Naive thymus-derived CD4-positive, alpha-beta T cell (primary cell): ENCODE data around the gene PRRC2B. TPM values are rescaled to one million over a fixed set of nuclear protein-coding genes. Genes with fewer than 3 reads are reported as not detected.
"Not testable (repeated sequence)": the region's sequence is repeated elsewhere in the genome, so short reads cannot be mapped to it uniquely, and the experiment has no call there.

Source experiments
- ATAC-seq: fragments of 150-1000 bp; cut with Tn5 transposase; 2 replicates; pipeline ENCODE4 v1.10.0; 2021; ENCODE audit warnings: mild to moderate bottlenecking, moderate library complexity
- CTCF ChIA-PET: fragments of 350-600 bp; sonication (Branson Sonifier 250); formaldehyde crosslinking; loops from one replicate; lab custom pipeline; 2021; ENCODE audit warnings: antibody characterized with exemption; lab: Charles Lee
- POLR2A ChIA-PET: fragments of 350-600 bp; sonication (Branson Sonifier 250); formaldehyde crosslinking; loops from one replicate; lab custom pipeline; 2021; ENCODE audit warnings: antibody characterized with exemption, inconsistent platforms; lab: Charles Lee
- DNase-seq, 9 donors: peaks; one replicate each; pipeline versions ENCODE4 v3.0.0 to v3.0.0-alpha.2; 2020 to 2022; ENCODE audit warnings: mixed read lengths in 1 of 9
- H3K27ac ChIP-seq: one replicate; pipeline ENCODE4 v1.7.0; 2013; ENCODE audit warnings: mild to moderate bottlenecking, low read depth, low read length, moderate library complexity
- H3K27me3 ChIP-seq, 2 donors: one replicate each; pipeline ENCODE4 v1.7.0; 2013; ENCODE audit warnings: low read length in 2 of 2, mild to moderate bottlenecking in 2 of 2, moderate library complexity in 2 of 2; ENCODE audit not compliant: control insufficient read depth in 2 of 2, insufficient read depth in 2 of 2
- H3K36me3 ChIP-seq, 3 experiments: 1 replicate in 2 of 3; 2 replicates in 1 of 3; pipeline ENCODE4 v1.7.0; 2013; ENCODE audit warnings: low read length in 3 of 3, mild to moderate bottlenecking in 3 of 3, moderate library complexity in 1 of 3; ENCODE audit not compliant: insufficient read depth in 3 of 3, control insufficient read depth in 2 of 3
- H3K4me1 ChIP-seq, 2 donors: one replicate each; pipeline ENCODE4 v1.7.0; 2013; ENCODE audit warnings: low read length in 2 of 2, mild to moderate bottlenecking in 2 of 2, moderate library complexity in 1 of 2; ENCODE audit not compliant: control insufficient read depth in 2 of 2, insufficient read depth in 2 of 2
- H3K4me3 ChIP-seq: 2 replicates; pipeline ENCODE4 v1.7.0; 2013; ENCODE audit warnings: mild to moderate bottlenecking, low read length
- H3K9me3 ChIP-seq, 3 experiments: 1 replicate in 2 of 3; 2 replicates in 1 of 3; pipeline ENCODE4 v1.7.0; 2013; ENCODE audit warnings: low read length in 3 of 3; ENCODE audit not compliant: control insufficient read depth in 2 of 3
- H3K27ac Mint-ChIP-seq, 9 donors: one replicate each; pipeline ENCODE4 v1.8.0; 2020 to 2022; ENCODE audit warnings: mixed read lengths in 9 of 9, mild to moderate bottlenecking in 8 of 9, moderate library complexity in 5 of 9, inconsistent platforms in 2 of 9
- H3K27me3 Mint-ChIP-seq, 5 donors: one replicate each; pipeline ENCODE4 v1.8.0; 2021 to 2022; ENCODE audit warnings: mixed read lengths in 5 of 5, mild to moderate bottlenecking in 1 of 5
- H3K36me3 Mint-ChIP-seq, 5 donors: one replicate each; pipeline ENCODE4 v1.8.0; 2020 to 2022; ENCODE audit warnings: mixed read lengths in 5 of 5, mild to moderate bottlenecking in 3 of 5, inconsistent platforms in 1 of 5
- H3K4me1 Mint-ChIP-seq, 7 donors: one replicate each; pipeline ENCODE4 v1.8.0; 2020 to 2022; ENCODE audit warnings: mixed read lengths in 7 of 7, mild to moderate bottlenecking in 3 of 7, inconsistent platforms in 1 of 7
- H3K4me3 Mint-ChIP-seq, 10 donors: one replicate each; pipeline ENCODE4 v1.8.0; 2020 to 2022; ENCODE audit warnings: mild to moderate bottlenecking in 10 of 10, mixed read lengths in 10 of 10, moderate library complexity in 6 of 10, inconsistent platforms in 2 of 10
- H3K9me3 Mint-ChIP-seq, 11 donors: one replicate each; pipeline ENCODE4 v1.8.0; 2020 to 2022; ENCODE audit warnings: mixed read lengths in 11 of 11, mild to moderate bottlenecking in 4 of 11, inconsistent platforms in 1 of 11, moderate library complexity in 1 of 11
- intact Hi-C, 2 donors: fragments of 100-400 bp; cut with micrococcal nuclease; formaldehyde crosslinking; loops; one replicate each; pipeline ENCODE4 v1.15.1; 2023
- polyA plus RNA-seq, 2 donors: library from polyadenylated mRNA; unstranded; fragments of 300-500 nt; fragmentation: Illumina TruSeq; gene quantifications; one replicate each; pipeline ENCODE4 v1.2.3, GENCODE V29; 2021
- total RNA-seq, 6 experiments: library from RNA in 5 of 6; stranded (reverse) in 5 of 6; gene quantifications; 1 replicate in 5 of 6; 2 replicates in 1 of 6; pipeline ENCODE4 v1.2.3 and lab custom pipeline; 2021 to 2026

The PRRC2B gene
- total and polyA plus RNA-seq, 7 experiments from 2014 or later = 29.8 to 382 (median 227) TPM

GRCh38 chr9:131469356-131469755, 75.5 kb downstream of the PRRC2B start:
- ATAC-seq = no peak
- Mint-ChIP-seq H3K9me3 (no peaks in the 10 kb centered on the region), H3K36me3 (peaks cover 17 to 68% (median 45%) of the 10 kb centered on the region in 5 donors), H3K27me3 (no peaks in the 10 kb centered on the region), H3K4me1 (peaks cover 3 to 15% (median 6%) of the 10 kb centered on the region in 7 donors), H3K27ac (peak overlapping the region in 5 of 9 donors; percentile 22 to 76 (median 54)), H3K4me3 (no peak overlapping the region)
- H3K4me3 ChIP-seq = no peak overlapping the region
- peaks cover 34 to 95% (median 38%) of the 10 kb centered on the region in 3 experiments for H3K36me3 ChIP-seq
- CTCF ChIA-PET = interaction anchor here (0.6 kb wide), 1 partner anchor 27 kb away, joined by 3 read pairs; no protein-coding TSS in a partner anchor
- H3K4me1 ChIP-seq = no peaks in the 10 kb centered on the region
- no peaks in the 10 kb centered on the region for H3K27me3 ChIP-seq
- no peak overlapping the region for H3K27ac ChIP-seq
- no peaks in the 10 kb centered on the region for H3K9me3 ChIP-seq
- POLR2A ChIA-PET = no interaction called here
- DNase-seq = no peak
- intact Hi-C loops = no loop called here

- intact Hi-C loops = loop anchor here in 1 of 2 donors (5.0 kb wide), 1 partner anchor 98 kb away; no protein-coding TSS in a partner anchor
- Histone ChIP-seq H3K36me3 (peaks cover 34 to 95% (median 43%) of the 10 kb centered on the region in 3 experiments), H3K4me1 (no peaks in the 10 kb centered on the region), H3K9me3 (no peaks in the 10 kb centered on the region), H3K4me3 (no peak overlapping the region), H3K27ac (no peak overlapping the region), H3K27me3 (no peaks in the 10 kb centered on the region)
- peaks cover 23 to 72% (median 48%) of the 10 kb centered on the region in 5 donors for H3K36me3 Mint-ChIP-seq
- H3K27ac Mint-ChIP-seq = peak overlapping the region in 7 of 9 donors; percentile 16 to 76 (median 54)
- ChIA-PET POLR2A (no interaction called here), CTCF (interaction anchor here (0.7 kb wide), 1 partner anchor 53 kb away, joined by 3 read pairs; no protein-coding TSS in a partner anchor)
- DNase-seq (no peak), ATAC-seq (no peak)
- H3K4me3 Mint-ChIP-seq = peak overlapping the region in 2 of 10 donors; percentile 23 to 26
- H3K9me3 Mint-ChIP-seq = no peaks in the 10 kb centered on the region
- no peaks in the 10 kb centered on the region for H3K27me3 Mint-ChIP-seq
- peaks cover 3 to 15% (median 6%) of the 10 kb centered on the region in 7 donors for H3K4me1 Mint-ChIP-seq
Measured at GRCh38 chr9:131469951-131470350, 76.1 kb downstream of the PRRC2B start.

GRCh38 chr9:131470581-131470991, 76.7 kb downstream of the PRRC2B start:
- Histone ChIP-seq H3K36me3 (peaks cover 30 to 95% (median 41%) of the 10 kb centered on the region in 3 experiments), H3K27me3 (no peaks in the 10 kb centered on the region), H3K4me1 (no peaks in the 10 kb centered on the region), H3K4me3 (no peak overlapping the region), H3K9me3 (no peaks in the 10 kb centered on the region), H3K27ac (no peak overlapping the region)
- Mint-ChIP-seq H3K27me3 (no peaks in the 10 kb centered on the region), H3K27ac (peak overlapping the region in 2 of 9 donors; percentile 27 to 55), H3K4me1 (peaks cover 3 to 16% (median 6%) of the 10 kb centered on the region in 7 donors), H3K9me3 (no peaks in the 10 kb centered on the region), H3K36me3 (peaks cover 20 to 70% (median 43%) of the 10 kb centered on the region in 5 donors), H3K4me3 (no peak overlapping the region)
- ChIA-PET POLR2A (no interaction called here), CTCF (interaction anchor here (0.7 kb wide), 1 partner anchor 53 kb away, joined by 3 read pairs; no protein-coding TSS in a partner anchor)
- no peak for ATAC-seq
- no peak for DNase-seq
- intact Hi-C loops = loop anchor here in 1 of 2 donors (5.0 kb wide), 1 partner anchor 98 kb away; no protein-coding TSS in a partner anchor

- H3K9me3 Mint-ChIP-seq, POLR2A ChIA-PET, H3K27ac ChIP-seq, H3K4me3 Mint-ChIP-seq, ATAC-seq, H3K27me3 Mint-ChIP-seq, H3K4me3 ChIP-seq, H3K27me3 ChIP-seq, DNase-seq, H3K9me3 ChIP-seq, H3K4me1 ChIP-seq: not testable (repeated sequence)
- H3K4me1 Mint-ChIP-seq = peaks cover 3 to 16% (median 6%) of the 10 kb centered on the region in 7 donors
- CTCF ChIA-PET = interaction anchor here (0.9 kb wide), 1 partner anchor 122 kb away, joined by 3 read pairs; no protein-coding TSS in a partner anchor
- H3K36me3 Mint-ChIP-seq = peaks cover 20 to 65% (median 42%) of the 10 kb centered on the region in 5 donors
- intact Hi-C loops = loop anchor here in 1 of 2 donors (5.0 kb wide), 1 partner anchor 100 kb away; no protein-coding TSS in a partner anchor
- H3K27ac Mint-ChIP-seq = peak overlapping the region in 1 of 9 donors; percentile 20
- peaks cover 20 to 96% (median 54%) of the 10 kb centered on the region in 3 experiments for H3K36me3 ChIP-seq
Measured at GRCh38 chr9:131472085-131472484, 78.2 kb downstream of the PRRC2B start.

GRCh38 chr9:131473198-131473885, 79.5 kb downstream of the PRRC2B start:
- Histone ChIP-seq H3K36me3 (peaks cover 12 to 97% (median 53%) of the 10 kb centered on the region in 3 experiments), H3K27ac (no peak overlapping the region), H3K4me1 (no peaks in the 10 kb centered on the region), H3K9me3 (no peaks in the 10 kb centered on the region), H3K27me3 (no peaks in the 10 kb centered on the region), H3K4me3 (no peak overlapping the region)
- H3K4me3 Mint-ChIP-seq = no peak overlapping the region
- peak overlapping the region in 5 of 9 donors; percentile 49 to 73 (median 53) for H3K27ac Mint-ChIP-seq
- no peaks in the 10 kb centered on the region for H3K9me3 Mint-ChIP-seq
- ChIA-PET POLR2A (no interaction called here), CTCF (interaction anchor here (1.1 kb wide), 1 partner anchor 122 kb away, joined by 4 read pairs; no protein-coding TSS in a partner anchor)
- no peak for DNase-seq
- H3K4me1 Mint-ChIP-seq = peaks cover 5 to 16% (median 8%) of the 10 kb centered on the region in 7 donors
- ATAC-seq = no peak
- H3K27me3 Mint-ChIP-seq = no peaks in the 10 kb centered on the region
- H3K36me3 Mint-ChIP-seq = peaks cover 20 to 57% (median 38%) of the 10 kb centered on the region in 5 donors
- intact Hi-C loops = loop anchor here in 1 of 2 donors (5.0 kb wide), 1 partner anchor 101 kb away; no protein-coding TSS in a partner anchor

- Mint-ChIP-seq H3K4me1 (peaks cover 5 to 16% (median 8%) of the 10 kb centered on the region in 7 donors), H3K9me3 (no peaks in the 10 kb centered on the region), H3K27ac (peak overlapping the region in 4 of 9 donors; percentile 51 to 63 (median 53)), H3K36me3 (peaks cover 20 to 58% (median 39%) of the 10 kb centered on the region in 5 donors), H3K4me3 (no peak overlapping the region), H3K27me3 (no peaks in the 10 kb centered on the region)
- ChIA-PET POLR2A (interaction anchor here (1.3 kb wide), 1 partner anchor 69 kb away, joined by 3 read pairs; no protein-coding TSS in a partner anchor), CTCF (interaction anchor here (0.7 to 1.1 kb wide), 2 partner anchors 47 to 123 kb away, joined by 3 to 4 read pairs; no protein-coding TSS in a partner anchor)
- intact Hi-C loops = loop anchor here in 1 of 2 donors (5.0 kb wide), 1 partner anchor 102 kb away; no protein-coding TSS in a partner anchor
- H3K27me3 ChIP-seq = no peaks in the 10 kb centered on the region
- H3K27ac ChIP-seq = no peak overlapping the region
- H3K4me1 ChIP-seq = no peaks in the 10 kb centered on the region
- no peak overlapping the region for H3K4me3 ChIP-seq
- peaks cover 12 to 96% (median 53%) of the 10 kb centered on the region in 3 experiments for H3K36me3 ChIP-seq
- no peaks in the 10 kb centered on the region for H3K9me3 ChIP-seq
- ATAC-seq (no peak), DNase-seq (no peak)
Measured at GRCh38 chr9:131473891-131474290, 80.0 kb downstream of the PRRC2B start.
